K562 (cell line): ENCODE measurements around the gene PEX11A. TPM values are rescaled to one million over a fixed set of nuclear protein-coding genes. Genes with fewer than 3 reads are reported as not detected.
A peak's percentile ranks its signal among the peaks of the same experiment; 100 is the strongest.

Experiments used
- ETS1 ChIP-seq: conservative IDR thresholded peaks from 2 replicates; pipeline ENCODE4 v1.6.1; 2011; ENCODE audit warnings: low read depth, mild to moderate bottlenecking, low read length; ENCODE audit not compliant: control insufficient read depth
- GTF2E2 ChIP-seq: fragments of 200-800 bp; sonication (Bioruptor generic); IDR thresholded peaks from 2 replicates; pipeline ENCODE4 v1.6.1; 2016; ENCODE audit warnings: missing genetic modification characterization, missing compliant biosample characterization
- HDAC8 ChIP-seq: fragments of 450-650 bp; IDR thresholded peaks from 2 replicates; pipeline ENCODE4 v1.6.1; 2016; ENCODE audit warnings: mild to moderate bottlenecking, missing genetic modification characterization, moderate library complexity, missing compliant biosample characterization
- HMGN3 ChIP-seq: IDR thresholded peaks from 2 replicates; pipeline ENCODE4 v1.6.1; 2011; ENCODE audit warnings: borderline replicate concordance, low read depth, mild to moderate bottlenecking, mixed read lengths, low read length; ENCODE audit not compliant: insufficient read length; ENCODE audit errors: extremely low read depth
- IFI16 ChIP-seq: fragments of 250-450 bp; sonication (Bioruptor Pico); IDR thresholded peaks from 2 replicates; pipeline ENCODE4 v2.1.2; 2022; ENCODE audit warnings: mild to moderate bottlenecking, inconsistent platforms
- KDM5B ChIP-seq: fragments of 200-600 bp; sonication (generic); IDR thresholded peaks from 2 replicates; pipeline ENCODE4 v1.6.1; 2012; ENCODE audit warnings: low read depth, mild to moderate bottlenecking, moderate library complexity, low read length, control low read depth, inconsistent platforms; ENCODE audit not compliant: insufficient replicate concordance
- KLF13 ChIP-seq: fragments of 450-650 bp; IDR thresholded peaks from 2 replicates; pipeline ENCODE4 v1.6.1; 2016; ENCODE audit warnings: missing genetic modification characterization, low read depth, mild to moderate bottlenecking, missing compliant biosample characterization, moderate library complexity, borderline replicate concordance
- MXD1 ChIP-seq: fragments of 250-450 bp; sonication (Bioruptor Pico); IDR thresholded peaks from 2 replicates; pipeline ENCODE4 v1.8.0; 2021; ENCODE audit warnings: borderline replicate concordance, mild to moderate bottlenecking, moderate library complexity; ENCODE audit not compliant: poor library complexity, severe bottlenecking
- MYC ChIP-seq, 2 experiments: fragments of 250-450 bp in 1 of 2; sonication (Bioruptor Pico) in 1 of 2; IDR thresholded peaks; 2 replicates each; pipeline versions ENCODE4 v1.5.1 to v1.6.1; 2012 to 2021; ENCODE audit warnings: low read depth in 2 of 2, borderline replicate concordance in 1 of 2, improper control_type of control experiment in 1 of 2, low read length in 1 of 2, mild to moderate bottlenecking in 1 of 2, moderate library complexity in 1 of 2
- NR2C2 ChIP-seq, 2 experiments: fragments of 200-800 bp in 1 of 2; sonication (Bioruptor generic) in 1 of 2; sonication (generic) in 1 of 2; formaldehyde crosslinking in 1 of 2; IDR thresholded peaks; 2 replicates each; pipeline versions ENCODE4 v1.6.1 to v1.8.0; 2016 to 2022; ENCODE audit warnings: mild to moderate bottlenecking in 1 of 2, missing compliant biosample characterization in 1 of 2, missing genetic modification characterization in 1 of 2, missing genetic modification reagents in 1 of 2
- SP2 ChIP-seq: IDR thresholded peaks from 2 replicates; pipeline ENCODE4 v1.6.1; 2011; ENCODE audit warnings: mild to moderate bottlenecking, low read depth, low read length, moderate library complexity; ENCODE audit not compliant: poor library complexity, severe bottlenecking; ENCODE audit errors: extremely low read depth
- STAG1 ChIP-seq: sonication (generic); formaldehyde crosslinking; IDR thresholded peaks from 2 replicates; pipeline ENCODE4 v1.5.0; 2020; ENCODE audit warnings: missing genetic modification reagents, borderline replicate concordance
- ZFX ChIP-seq: sonication (generic); formaldehyde crosslinking; IDR thresholded peaks from 2 replicates; pipeline ENCODE4 v1.8.0; 2022; ENCODE audit warnings: mild to moderate bottlenecking, missing genetic modification reagents, moderate library complexity
- ZNF311 ChIP-seq: fragments of 250-450 bp; sonication (Bioruptor Pico); IDR thresholded peaks from 2 replicates; pipeline ENCODE4 v1.4.0; 2020; ENCODE audit warnings: mild to moderate bottlenecking, moderate library complexity
- ZNF41 ChIP-seq: fragments of 250-450 bp; sonication (Bioruptor Pico); conservative IDR thresholded peaks from 2 replicates; pipeline ENCODE4 v1.4.0; 2020; ENCODE audit warnings: mild to moderate bottlenecking
- polyA plus RNA-seq, 8 experiments: library from polyadenylated mRNA; depleted of rRNA in 4 of 8; stranded (reverse) in 5 of 8; unstranded in 3 of 8; fragments of >200 nt; fragmentation: Nextera tagmentation in 2 of 8; fragmentation: Illumina TruSeq in 1 of 8; extraction: Ambion mirVana in 2 of 8; extraction: Trizol in 1 of 8; gene quantifications; 2 replicates each; pipeline versions ENCODE4 v1.2.1 to v1.2.3, GENCODE V29; 2011 to 2014; ENCODE audit warnings: inconsistent platforms in 1 of 8, missing spikeins in 1 of 8
- total RNA-seq, 7 experiments: library from RNA; depleted of rRNA in 6 of 7; stranded (reverse); fragments of >200 nt in 6 of 7; fragmentation: Illumina TruSeq in 2 of 7; extraction: Trizol in 2 of 7; gene quantifications; 2 replicates each; pipeline versions ENCODE4 v1.2.1 to v1.2.3, GENCODE V29; 2011 to 2021; ENCODE audit warnings: low replicate concordance in 1 of 7
- TF ChIP-seq, protein P1 (sequence below): sonication (generic); formaldehyde crosslinking; IDR thresholded peaks from 2 replicates; pipeline ENCODE4 v1.8.1; 2022; ENCODE audit warnings: missing genetic modification reagents
- TF ChIP-seq, protein P2 (sequence below), 2 experiments: IDR thresholded peaks; 2 replicates each; pipeline ENCODE4 v1.6.1; 2011; ENCODE audit warnings: borderline replicate concordance in 1 of 2, control low read depth in 1 of 2, low read depth in 1 of 2, low read length in 1 of 2, mild to moderate bottlenecking in 1 of 2, mixed read lengths in 1 of 2, moderate library complexity in 1 of 2; ENCODE audit not compliant: insufficient read depth in 1 of 2, insufficient read length in 1 of 2, poor library complexity in 1 of 2, severe bottlenecking in 1 of 2; ENCODE audit errors: extremely low read depth in 1 of 2
- TF ChIP-seq, protein P3 (sequence below): fragments of 450-650 bp; IDR thresholded peaks from 2 replicates; pipeline ENCODE4 v1.6.1; 2016

PEX11A gene
- total and polyA plus RNA-seq, 9 of the 15 experiments (the other 6 are each of a cell fraction or from before 2014, with no cell fraction given), result not detected

GRCh38 chr15:89654847-89655805, 35.4 kb downstream of the PEX11A start, which contains the start of gene KIF7 (continued):
- TF ChIP-seq, protein P1, sequence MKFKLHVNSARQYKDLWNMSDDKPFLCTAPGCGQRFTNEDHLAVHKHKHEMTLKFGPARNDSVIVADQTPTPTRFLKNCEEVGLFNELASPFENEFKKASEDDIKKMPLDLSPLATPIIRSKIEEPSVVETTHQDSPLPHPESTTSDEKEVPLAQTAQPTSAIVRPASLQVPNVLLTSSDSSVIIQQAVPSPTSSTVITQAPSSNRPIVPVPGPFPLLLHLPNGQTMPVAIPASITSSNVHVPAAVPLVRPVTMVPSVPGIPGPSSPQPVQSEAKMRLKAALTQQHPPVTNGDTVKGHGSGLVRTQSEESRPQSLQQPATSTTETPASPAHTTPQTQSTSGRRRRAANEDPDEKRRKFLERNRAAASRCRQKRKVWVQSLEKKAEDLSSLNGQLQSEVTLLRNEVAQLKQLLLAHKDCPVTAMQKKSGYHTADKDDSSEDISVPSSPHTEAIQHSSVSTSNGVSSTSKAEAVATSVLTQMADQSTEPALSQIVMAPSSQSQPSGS, result no peak
- TF ChIP-seq MXD1 (CRISPR knock-in tag) (no peak), HDAC8 (tag) (no peak), IFI16 (no peak), NR2C2 (CRISPR knock-in tag; IDR thresholded peaks at IDR 0.05) (no peak), NR2C2 (tag; IDR thresholded peaks at IDR 0.05) (no peak), STAG1 (CRISPR knock-in tag) (no peak), ZFX (CRISPR knock-in tag) (peak; percentile 68), KLF13 (tag) (no peak), MYC (IDR thresholded peaks at IDR 0.05; ENCODE audit: low read depth, low read length) (no peak), MYC (CRISPR knock-in tag; IDR thresholded peaks at IDR 0.05; ENCODE audit: borderline replicate concordance, low read depth) (no peak), KDM5B (no peak), ZNF41 (CRISPR knock-in tag) (no peak), GTF2E2 (tag) (no peak), ZNF311 (CRISPR knock-in tag) (no peak), HMGN3 (no peak), SP2 (no peak), ETS1 (no peak)
- TF ChIP-seq, protein P2, sequence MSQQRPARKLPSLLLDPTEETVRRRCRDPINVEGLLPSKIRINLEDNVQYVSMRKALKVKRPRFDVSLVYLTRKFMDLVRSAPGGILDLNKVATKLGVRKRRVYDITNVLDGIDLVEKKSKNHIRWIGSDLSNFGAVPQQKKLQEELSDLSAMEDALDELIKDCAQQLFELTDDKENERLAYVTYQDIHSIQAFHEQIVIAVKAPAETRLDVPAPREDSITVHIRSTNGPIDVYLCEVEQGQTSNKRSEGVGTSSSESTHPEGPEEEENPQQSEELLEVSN (IDR thresholded peaks at IDR 0.05; ENCODE audit: borderline replicate concordance in 1 of 2, extremely low read depth in 1 of 2, insufficient read depth in 1 of 2, insufficient read length in 1 of 2, low read depth in 1 of 2, low read length in 1 of 2, poor library complexity in 1 of 2, severe bottlenecking in 1 of 2), result peak in 1 of 2 experiments; percentile 5
- TF ChIP-seq, protein P3, sequence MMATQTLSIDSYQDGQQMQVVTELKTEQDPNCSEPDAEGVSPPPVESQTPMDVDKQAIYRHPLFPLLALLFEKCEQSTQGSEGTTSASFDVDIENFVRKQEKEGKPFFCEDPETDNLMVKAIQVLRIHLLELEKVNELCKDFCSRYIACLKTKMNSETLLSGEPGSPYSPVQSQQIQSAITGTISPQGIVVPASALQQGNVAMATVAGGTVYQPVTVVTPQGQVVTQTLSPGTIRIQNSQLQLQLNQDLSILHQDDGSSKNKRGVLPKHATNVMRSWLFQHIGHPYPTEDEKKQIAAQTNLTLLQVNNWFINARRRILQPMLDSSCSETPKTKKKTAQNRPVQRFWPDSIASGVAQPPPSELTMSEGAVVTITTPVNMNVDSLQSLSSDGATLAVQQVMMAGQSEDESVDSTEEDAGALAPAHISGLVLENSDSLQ, result peak; percentile 39; the same call in 1 of the 2 replicates
